Lung (tissue), 12 donors: ENCODE results near the gene NXPH3. TPM values are rescaled to one million over a fixed set of nuclear protein-coding genes. Genes with fewer than 3 reads are reported as not detected.

Experiments
- ATAC-seq: fragments of 200-7000 bp; cut with Tn5 transposase; one replicate; pipeline ENCODE4 v1.9.1; 2020; ENCODE audit warnings: moderate number of reproducible peaks; ENCODE audit not compliant: insufficient read depth, low FRiP score
- DNase-seq, 3 donors: peaks; one replicate each; pipeline ENCODE4 v3.0.0-alpha.2; 2013 to 2017
- H3K27ac ChIP-seq, 2 donors: one replicate each; pipeline ENCODE4 v1.5.1; 2013; ENCODE audit warnings: mild to moderate bottlenecking in 2 of 2, moderate library complexity in 2 of 2, control low read depth in 1 of 2, inconsistent platforms in 1 of 2, low read depth in 1 of 2, low read length in 1 of 2
- H3K27me3 ChIP-seq, 3 donors: one replicate each; pipeline ENCODE4 v1.5.1; 2013; ENCODE audit warnings: low read length in 2 of 3; ENCODE audit not compliant: control insufficient read depth in 3 of 3, insufficient read depth in 3 of 3
- H3K36me3 ChIP-seq, 4 donors: one replicate each; pipeline ENCODE4 v1.5.1; 2013; ENCODE audit warnings: low read length in 4 of 4, mild to moderate bottlenecking in 1 of 4, moderate library complexity in 1 of 4; ENCODE audit not compliant: control insufficient read depth in 4 of 4, insufficient read depth in 4 of 4
- H3K4me1 ChIP-seq, 5 donors: one replicate each; pipeline ENCODE4 v1.5.1; 2013; ENCODE audit warnings: low read length in 5 of 5, mild to moderate bottlenecking in 2 of 5, moderate library complexity in 1 of 5; ENCODE audit not compliant: control insufficient read depth in 5 of 5, insufficient read depth in 5 of 5
- H3K4me3 ChIP-seq: one replicate; pipeline ENCODE4 v1.5.1; 2013; ENCODE audit warnings: mild to moderate bottlenecking, control low read depth, moderate library complexity
- H3K9ac ChIP-seq, 2 donors: one replicate each; pipeline ENCODE4 v1.5.1; 2013; ENCODE audit warnings: low read length in 2 of 2, control low read depth in 1 of 2; ENCODE audit not compliant: insufficient read depth in 1 of 2
- H3K9me3 ChIP-seq, 4 donors: one replicate each; pipeline ENCODE4 v1.5.1; 2013; ENCODE audit warnings: low read length in 3 of 4, mild to moderate bottlenecking in 1 of 4, moderate library complexity in 1 of 4; ENCODE audit not compliant: control insufficient read depth in 4 of 4, insufficient read depth in 3 of 4
- CTCF ChIP-seq: IDR thresholded peaks from 2 replicates; pipeline ENCODE4 v1.5.1; 2012; ENCODE audit warnings: mild to moderate bottlenecking; ENCODE audit errors: control extremely low read depth, extremely low read depth
- WGBS, 2 donors: extraction: QIAGEN DNeasy Blood & Tissue Kit; methylation state at CpG; one replicate each; pipeline ENCODE4 v1.1.7; 2013; 5-methylcytosine and 5-hydroxymethylcytosine counted together
- polyA plus RNA-seq, 2 donors: library from polyadenylated mRNA; stranded (reverse); fragments of 200-250 nt; gene quantifications; one replicate each; pipeline ENCODE4 v1.2.1, GENCODE V29; 2013
- total RNA-seq, 2 donors: library from RNA; depleted of rRNA in 1 of 2; stranded (reverse); fragments of >200 nt in 1 of 2; gene quantifications; one replicate each; pipeline ENCODE4 v1.2.1, GENCODE V29; 2014 to 2021
- donor health status: control.
- donor health status: control.
- donor health status: Bipolar disorder and iron deficiency.
- donor health status: healthy.
- donor health status: DM: yes; HTN: yes; CAD: no.

NXPH3 gene
- total and polyA plus RNA-seq, 4 donors, result 1.1 to 3.1 (median 2.0) TPM

DNA sequence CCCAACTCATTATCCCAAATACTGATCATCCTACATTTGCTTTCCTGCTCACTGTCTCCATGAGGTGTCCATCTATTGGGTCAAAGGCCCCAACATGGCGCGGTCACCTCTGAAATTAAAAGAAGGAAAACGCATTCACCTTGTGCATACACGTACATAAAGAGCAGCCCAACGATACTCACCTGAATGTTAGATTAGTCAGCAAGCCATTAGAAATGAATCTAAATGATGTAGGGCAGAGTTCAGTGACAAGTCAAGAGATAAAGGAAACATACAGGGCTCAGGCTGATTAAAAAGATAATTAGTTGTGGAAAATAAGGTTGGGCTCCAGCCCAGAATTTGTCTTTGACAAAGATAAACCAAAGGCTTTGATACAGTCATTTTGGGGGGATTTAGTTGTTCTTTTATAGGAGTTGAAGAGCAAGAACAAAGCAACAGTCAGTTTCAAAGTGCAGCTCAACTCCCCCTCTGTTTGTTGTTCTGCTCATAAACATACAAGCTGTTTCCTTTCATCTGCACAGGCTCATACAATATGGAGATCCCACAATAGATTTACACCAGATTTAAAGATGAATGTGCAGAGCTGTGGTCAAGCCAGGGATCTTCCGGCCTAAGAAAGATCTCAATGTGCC, 21.1 kb downstream of the NXPH3 start:
- Histone ChIP-seq H3K4me1 (peaks cover 0 to 2% (median 0%) of the 10 kb centered on the region in 5 donors), H3K9me3 (no peaks in the 10 kb centered on the region), H3K27me3 (no peaks in the 10 kb centered on the region), H3K9ac (no peak overlapping the region), H3K27ac (peak overlapping the region in 1 of 2 donors; percentile 29), H3K4me3 (no peak overlapping the region), H3K36me3 (peaks cover 19 to 35% (median 21%) of the 10 kb centered on the region in 4 donors)
- TF ChIP-seq CTCF, result no peak
- DNase-seq (peak in 1 of 3 donors; percentile 28), ATAC-seq (no peak)
- 84 to 91% methylated on average over 6 of the region's 6 CpGs for WGBS, 2 donors

GRCh38 chr17:49597436-49597835, 21.8 kb downstream of the NXPH3 start:
- Histone ChIP-seq H3K27me3 (no peaks in the 10 kb centered on the region), H3K36me3 (peaks cover 20 to 38% (median 24%) of the 10 kb centered on the region in 4 donors), H3K9me3 (no peaks in the 10 kb centered on the region), H3K4me1 (peaks cover 0 to 2% (median 0%) of the 10 kb centered on the region in 5 donors), H3K27ac (peak overlapping the region in 1 of 2 donors; percentile 70), H3K9ac (no peak overlapping the region), H3K4me3 (no peak overlapping the region)
- DNase-seq (no peak), ATAC-seq (no peak)
- TF ChIP-seq CTCF, result no peak
- 67 to 71% methylated on average over 4 of the region's 4 CpGs for whole genome bisulfite sequencing, 2 donors

DNA sequence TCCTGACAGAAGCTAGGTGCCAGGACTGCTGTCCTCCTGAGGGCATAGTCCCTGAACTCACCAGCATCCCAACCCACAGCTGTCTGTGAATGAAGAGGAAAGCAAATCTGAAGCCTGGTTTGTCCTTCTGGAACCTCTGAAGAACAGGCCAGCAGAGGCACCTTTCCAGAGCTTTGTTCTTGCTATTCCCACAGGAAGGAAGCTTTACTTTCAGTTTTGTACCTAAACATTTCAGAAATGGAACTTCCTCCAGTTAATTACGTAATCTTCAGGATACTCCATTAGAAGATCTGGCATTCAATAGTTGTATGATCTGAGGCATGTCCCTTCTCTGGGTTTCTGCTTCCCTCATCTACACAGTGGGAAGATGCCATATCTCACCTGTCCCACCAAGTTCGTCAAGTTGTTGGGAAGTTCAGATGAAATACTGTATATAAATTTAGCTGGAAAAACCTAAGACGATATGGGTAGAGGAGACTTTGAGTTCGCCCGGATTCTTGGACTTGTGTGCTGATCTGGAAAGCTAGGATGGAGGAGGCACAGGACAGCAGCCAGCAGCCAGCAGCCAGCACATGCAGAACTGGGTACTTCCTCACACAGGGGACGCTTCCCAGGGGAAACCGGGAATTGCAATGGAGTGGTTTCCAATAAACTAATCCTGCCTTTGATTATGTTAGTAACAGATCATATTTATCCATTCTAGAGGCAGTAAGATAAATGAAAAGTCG, 22.4 kb downstream of the NXPH3 start:
- Histone ChIP-seq H3K9ac (no peak overlapping the region), H3K27ac (peak overlapping the region in 1 of 2 donors; percentile 65)
- WGBS, 2 donors, result 72 to 77% methylated on average over 8 of the region's 8 CpGs

More for the DNA sequence above, 22.4 kb downstream of the NXPH3 start:
- no peaks in the 10 kb centered on the region for H3K9me3 ChIP-seq
- DNase-seq, result peak in 1 of 3 donors; percentile 27
- ATAC-seq, result no peak
- peaks cover 23 to 36% (median 24%) of the 10 kb centered on the region in 4 donors for H3K36me3 ChIP-seq
- no peaks in the 10 kb centered on the region for H3K27me3 ChIP-seq
- no peak for TF ChIP-seq CTCF
- peaks cover 0 to 2% (median 0%) of the 10 kb centered on the region in 5 donors for H3K4me1 ChIP-seq
- H3K4me3 ChIP-seq, result no peak overlapping the region
